ENCODE results near the gene RAB1A. TPM values are rescaled to one million over a fixed set of nuclear protein-coding genes. Genes with fewer than 3 reads are reported as not detected.

The RAB1A gene
- total and polyA plus RNA-seq, 2 of the 13 experiments (the other 11 are each of a cell fraction or from before 2014, with no cell fraction given), result 206 to 226 TPM

GRCh38 chr2:65164426-65164891 lies 34.6 kb upstream of the RAB1A start:
- TF ChIP-seq ZFP36L1 (CRISPR knock-in tag; IDR thresholded peaks at IDR 0.05) (no peak), ZNF33B (CRISPR knock-in tag; IDR thresholded peaks at IDR 0.05) (no peak), ZNF670 (CRISPR knock-in tag; IDR thresholded peaks at IDR 0.05; ENCODE audit: borderline replicate concordance) (no peak), JARID2 (CRISPR knock-in tag; IDR thresholded peaks at IDR 0.05; ENCODE audit: insufficient replicate concordance) (no peak), HDAC1 (CRISPR knock-in tag; IDR thresholded peaks at IDR 0.05) (no peak), ZNF891 (CRISPR knock-in tag; IDR thresholded peaks at IDR 0.05) (no peak), FOXA1 (IDR thresholded peaks at IDR 0.05) (no peak), FOXA1 (CRISPR knock-in tag; IDR thresholded peaks at IDR 0.05) (no peak), MTA1 (CRISPR knock-in tag; IDR thresholded peaks at IDR 0.05; ENCODE audit: borderline replicate concordance) (no peak), EP300 (IDR thresholded peaks at IDR 0.05; ENCODE audit: low read depth in 2 of 2, low read length in 2 of 2) (no peak), EP300 (CRISPR knock-in tag; IDR thresholded peaks at IDR 0.05; ENCODE audit: borderline replicate concordance) (no peak), TRIM24 (CRISPR knock-in tag; IDR thresholded peaks at IDR 0.05) (no peak), ELF1 (CRISPR knock-in tag; IDR thresholded peaks at IDR 0.05) (no peak), NCOA1 (CRISPR knock-in tag; IDR thresholded peaks at IDR 0.05) (no peak)
- CTCF ChIA-PET (ENCODE audit: low intra/inter-chr PET ratio, low total read pairs), result no interaction called here
- FAIRE-seq (no peak), ATAC-seq (no peak), DNase-seq (ENCODE audit: low spot score) (no peak)
- Histone ChIP-seq H4K20me1 (ENCODE audit: insufficient read depth, low read length) (no peaks in the 10 kb centered on the region), H2AFZ (ENCODE audit: low read length) (no peak overlapping the region), H3K4me3 (replicated peaks in 1 of 3; ENCODE audit: insufficient read depth in 1 of 3, low read depth in 2 of 3, low read length in 3 of 3) (no peak overlapping the region), H3K4me1 (ENCODE audit: insufficient read depth, low read length) (peaks cover 21% of the 10 kb centered on the region), H3K9me3 (ENCODE audit: low read length) (no peaks in the 10 kb centered on the region), H3K27me3 (ENCODE audit: control insufficient read depth in 1 of 2, insufficient read depth in 2 of 2, low read length in 2 of 2) (peaks cover 2 to 17% of the 10 kb centered on the region in 2 experiments; a peak in 3 of 5 replicates), H3K79me2 (ENCODE audit: insufficient read depth, low read length) (no peaks in the 10 kb centered on the region), H3K4me2 (ENCODE audit: low read depth, low read length) (no peak overlapping the region), H3K27ac (ENCODE audit: extremely low read length, insufficient read depth, low read length) (no peak overlapping the region), H3K9ac (ENCODE audit: insufficient read depth, low read depth, low read length) (no peak overlapping the region), H3K36me3 (replicated peaks in 1 of 2; ENCODE audit: control insufficient read depth in 1 of 2, insufficient read depth in 2 of 2, low read length in 2 of 2) (no peaks in the 10 kb centered on the region)
- in situ Hi-C loops (cut with HindIII; ENCODE audit: extremely low pct_ligation_motif_present, low pct_unique_long_range_greater_than_20kb) (no loop called here), intact Hi-C loops (cut with micrococcal nuclease; ENCODE audit: unreplicated experiment) (no loop called here)
- POLR2A ChIA-PET, result no interaction called here
- 41% methylated on average over 2 of the region's 2 CpGs for WGBS (ENCODE audit: low lambda C conversion rate)
- BruUV-seq (replicated peaks), result no TSS peak
